GM10847 (cell line): Measurements from ENCODE around the gene MOXD1.

Source experiments
- POLR2A ChIP-seq: IDR thresholded peaks from 2 replicates; pipeline ENCODE4 v1.6.1; 2011; ENCODE audit not compliant: insufficient read length; ENCODE audit errors: extremely low read depth

The MOXD1 gene

GRCh38 chr6:132279592-132280139, 121.6 kb downstream of the MOXD1 start:
- TF ChIP-seq POLR2A, result no peak

- TF ChIP-seq POLR2A, result no peak
Measured at GRCh38 chr6:132275066-132275970, 126.0 kb downstream of the MOXD1 start.

GRCh38 chr6:132272776-132273175, 128.5 kb downstream of the MOXD1 start:
- TF ChIP-seq POLR2A, result no peak

- no peak for TF ChIP-seq POLR2A
Measured at GRCh38 chr6:132270726-132271402, 130.4 kb downstream of the MOXD1 start.

- no peak for TF ChIP-seq POLR2A
Measured at GRCh38 chr6:132268209-132268608, 133.1 kb downstream of the MOXD1 start.

GRCh38 chr6:132265451-132266097, 135.7 kb downstream of the MOXD1 start:
- TF ChIP-seq POLR2A, result no peak

- TF ChIP-seq POLR2A, result no peak
Measured at GRCh38 chr6:132264021-132264500, 137.2 kb downstream of the MOXD1 start.

GRCh38 chr6:132261354-132261753, 139.9 kb downstream of the MOXD1 start:
- no peak for TF ChIP-seq POLR2A

- no peak for TF ChIP-seq POLR2A
Measured at GRCh38 chr6:132259070-132259469, 142.2 kb downstream of the MOXD1 start.

- no peak for TF ChIP-seq POLR2A
Measured at GRCh38 chr6:132257561-132257960, 143.7 kb downstream of the MOXD1 start.

GRCh38 chr6:132256457-132256856, 144.8 kb downstream of the MOXD1 start:
- no peak for TF ChIP-seq POLR2A

GRCh38 chr6:132253906-132254305, 147.4 kb downstream of the MOXD1 start:
- TF ChIP-seq POLR2A, result no peak

GRCh38 chr6:132253211-132253610, 148.1 kb downstream of the MOXD1 start:
- TF ChIP-seq POLR2A, result no peak

- no peak for TF ChIP-seq POLR2A
Measured at GRCh38 chr6:132252113-132252512, 149.2 kb downstream of the MOXD1 start.

- TF ChIP-seq POLR2A, result no peak
Measured at GRCh38 chr6:132251711-132252110, 149.6 kb downstream of the MOXD1 start.
